ENCODE data around the gene ELFN2.
A peak's percentile ranks its signal among the peaks of the same experiment; 100 is the strongest.

ELFN2 gene

GRCh38 chr22:37454857-37455686, 27.8 kb upstream of the ELFN2 start:
- no peak for DNase-seq (ENCODE audit: low read depth in 2 of 2)

GRCh38 chr22:37453696-37454095, 26.4 kb upstream of the ELFN2 start:
- DNase-seq (ENCODE audit: low read depth in 2 of 2): no peak

- DNase-seq (ENCODE audit: low read depth in 2 of 2): no peak
Measured at GRCh38 chr22:37451218-37451617, 23.9 kb upstream of the ELFN2 start.

GRCh38 chr22:37449331-37450001, 22.2 kb upstream of the ELFN2 start:
- no peak for DNase-seq (ENCODE audit: low read depth in 2 of 2)

- no peak for DNase-seq (ENCODE audit: low read depth in 2 of 2)
Measured at GRCh38 chr22:37448516-37449127, 21.3 kb upstream of the ELFN2 start.

GRCh38 chr22:37445501-37445900, 18.2 kb upstream of the ELFN2 start:
- no peak for DNase-seq (ENCODE audit: low read depth in 2 of 2)

GRCh38 chr22:37443977-37444376, 16.7 kb upstream of the ELFN2 start:
- no peak for DNase-seq (ENCODE audit: low read depth in 2 of 2)

GRCh38 chr22:37443086-37443485, 15.8 kb upstream of the ELFN2 start:
- DNase-seq (ENCODE audit: low read depth in 2 of 2): no peak

GRCh38 chr22:37442537-37442936, 15.3 kb upstream of the ELFN2 start:
- DNase-seq (ENCODE audit: low read depth in 2 of 2): no peak

- DNase-seq (ENCODE audit: low read depth in 2 of 2): no peak
Measured at GRCh38 chr22:37442135-37442534, 14.9 kb upstream of the ELFN2 start.

GRCh38 chr22:37440875-37441274, 13.6 kb upstream of the ELFN2 start:
- no peak for DNase-seq (ENCODE audit: low read depth in 2 of 2)

- DNase-seq (ENCODE audit: low read depth in 2 of 2): no peak
Measured at GRCh38 chr22:37439347-37439746, 12.1 kb upstream of the ELFN2 start.

- no peak for DNase-seq (ENCODE audit: low read depth in 2 of 2)
Measured at GRCh38 chr22:37435970-37436603, 8.8 kb upstream of the ELFN2 start.

GRCh38 chr22:37433786-37434185, 6.5 kb upstream of the ELFN2 start:
- no peak for DNase-seq (ENCODE audit: low read depth in 2 of 2)

GRCh38 chr22:37432708-37433054, 5.4 kb upstream of the ELFN2 start:
- DNase-seq (ENCODE audit: low read depth in 2 of 2): no peak

GRCh38 chr22:37431801-37432707, 4.8 kb upstream of the ELFN2 start:
- peak; percentile 40 to 52 for DNase-seq (ENCODE audit: low read depth in 2 of 2)

- DNase-seq (ENCODE audit: low read depth in 2 of 2): no peak
Measured at GRCh38 chr22:37431366-37431765, 4.1 kb upstream of the ELFN2 start.

GRCh38 chr22:37430941-37431340, 3.7 kb upstream of the ELFN2 start:
- no peak for DNase-seq (ENCODE audit: low read depth in 2 of 2)

GRCh38 chr22:37428649-37429586, 1.6 kb upstream of the ELFN2 start:
- DNase-seq (ENCODE audit: low read depth in 2 of 2): peak; percentile 24 to 36
